Osteocyte (in vitro differentiated cells): Measurements from ENCODE around the gene OPA1. TPM values are rescaled to one million over a fixed set of nuclear protein-coding genes. Genes with fewer than 3 reads are reported as not detected.
A peak's percentile ranks its signal among the peaks of the same experiment; 100 is the strongest.

ENCODE experiments used
- DNase-seq: peaks from one replicate; pipeline ENCODE4 v3.0.0; 2021; ENCODE audit warnings: mixed read lengths; ENCODE audit not compliant: unreplicated experiment; ENCODE audit errors: extremely low spot score
- H3K27ac Mint-ChIP-seq: one replicate; pipeline ENCODE4 v1.8.0; 2021; ENCODE audit warnings: mild to moderate bottlenecking, mixed read lengths; ENCODE audit not compliant: unreplicated experiment
- H3K27me3 Mint-ChIP-seq: one replicate; pipeline ENCODE4 v1.8.0; 2021; ENCODE audit warnings: mixed read lengths; ENCODE audit not compliant: unreplicated experiment
- H3K36me3 Mint-ChIP-seq: one replicate; pipeline ENCODE4 v1.8.0; 2021; ENCODE audit warnings: mixed read lengths; ENCODE audit not compliant: unreplicated experiment
- H3K4me1 Mint-ChIP-seq: one replicate; pipeline ENCODE4 v1.8.0; 2021; ENCODE audit warnings: mixed read lengths; ENCODE audit not compliant: unreplicated experiment
- H3K4me3 Mint-ChIP-seq: one replicate; pipeline ENCODE4 v1.8.0; 2021; ENCODE audit warnings: mild to moderate bottlenecking, moderate library complexity, mixed read lengths; ENCODE audit not compliant: unreplicated experiment
- H3K9me3 Mint-ChIP-seq: one replicate; pipeline ENCODE4 v1.8.0; 2021; ENCODE audit warnings: mixed read lengths; ENCODE audit not compliant: unreplicated experiment
- total RNA-seq: library from RNA; stranded (reverse); gene quantifications from 2 replicates; pipeline ENCODE4 v1.2.1, GENCODE V29; 2021
- TF ChIP-seq, protein P1 (sequence below): fragments of 200-600 bp; sonication (generic); IDR thresholded peaks from 2 replicates; pipeline ENCODE4 v1.5.0; 2021; ENCODE audit warnings: antibody characterized with exemption, mild to moderate bottlenecking, moderate library complexity

The OPA1 gene
- total RNA-seq, 1 donor from 2014 or later = 49.6 TPM

DNA sequence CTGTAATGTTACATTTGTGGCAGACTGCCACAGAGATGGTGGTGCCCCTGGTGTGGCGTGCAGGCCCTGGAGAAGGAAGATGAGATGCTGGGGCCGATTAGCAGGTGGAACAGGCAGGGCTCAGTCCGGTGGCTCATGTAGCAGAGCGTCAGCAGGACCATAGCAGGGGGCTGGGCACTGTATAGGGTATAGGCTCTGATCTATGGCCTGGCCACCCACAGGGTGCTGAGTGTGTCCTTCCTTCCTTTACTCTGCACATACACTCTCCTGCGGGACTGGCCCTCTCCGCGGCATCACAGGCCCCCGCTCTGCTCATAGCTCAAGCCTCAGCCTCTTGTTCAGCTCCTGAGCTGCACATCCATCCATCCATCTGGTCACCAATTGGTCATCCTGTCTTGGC, 143.6 kb downstream of the OPA1 start:
- Mint-ChIP-seq H3K4me3 (no peak overlapping the region), H3K27me3 (peaks cover 42% of the 10 kb centered on the region), H3K4me1 (no peaks in the 10 kb centered on the region), H3K9me3 (no peaks in the 10 kb centered on the region), H3K36me3 (no peaks in the 10 kb centered on the region), H3K27ac (no peak overlapping the region)
- TF ChIP-seq, protein P1, sequence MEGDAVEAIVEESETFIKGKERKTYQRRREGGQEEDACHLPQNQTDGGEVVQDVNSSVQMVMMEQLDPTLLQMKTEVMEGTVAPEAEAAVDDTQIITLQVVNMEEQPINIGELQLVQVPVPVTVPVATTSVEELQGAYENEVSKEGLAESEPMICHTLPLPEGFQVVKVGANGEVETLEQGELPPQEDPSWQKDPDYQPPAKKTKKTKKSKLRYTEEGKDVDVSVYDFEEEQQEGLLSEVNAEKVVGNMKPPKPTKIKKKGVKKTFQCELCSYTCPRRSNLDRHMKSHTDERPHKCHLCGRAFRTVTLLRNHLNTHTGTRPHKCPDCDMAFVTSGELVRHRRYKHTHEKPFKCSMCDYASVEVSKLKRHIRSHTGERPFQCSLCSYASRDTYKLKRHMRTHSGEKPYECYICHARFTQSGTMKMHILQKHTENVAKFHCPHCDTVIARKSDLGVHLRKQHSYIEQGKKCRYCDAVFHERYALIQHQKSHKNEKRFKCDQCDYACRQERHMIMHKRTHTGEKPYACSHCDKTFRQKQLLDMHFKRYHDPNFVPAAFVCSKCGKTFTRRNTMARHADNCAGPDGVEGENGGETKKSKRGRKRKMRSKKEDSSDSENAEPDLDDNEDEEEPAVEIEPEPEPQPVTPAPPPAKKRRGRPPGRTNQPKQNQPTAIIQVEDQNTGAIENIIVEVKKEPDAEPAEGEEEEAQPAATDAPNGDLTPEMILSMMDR = no peak
- DNase-seq = peak; percentile 69

DNA sequence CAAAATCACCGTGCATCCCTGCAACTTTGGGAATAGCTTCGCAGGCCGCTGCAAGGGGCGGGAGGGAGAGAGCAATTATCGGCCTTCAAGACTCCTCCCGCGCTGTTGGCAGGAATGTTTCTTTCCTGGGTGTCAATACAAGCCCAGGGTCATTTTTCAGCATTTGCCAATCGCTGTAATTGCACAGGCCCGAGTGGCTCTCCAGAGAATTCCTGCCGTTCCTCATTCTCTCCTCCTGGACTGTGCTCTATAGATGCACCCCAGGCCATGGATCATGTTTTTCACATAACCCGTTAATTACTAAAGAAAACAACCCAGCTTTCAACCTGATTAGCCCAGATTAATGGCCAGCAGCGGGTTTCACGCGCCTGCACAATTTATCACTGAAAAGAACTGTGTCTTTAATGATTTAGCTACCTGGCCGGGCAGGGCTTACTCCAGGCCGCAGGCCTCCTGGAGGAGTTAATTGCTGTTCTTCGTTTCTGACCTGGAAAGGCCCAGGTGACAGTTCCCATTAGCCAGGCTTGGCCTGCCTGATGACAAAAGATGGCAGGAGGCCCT, 144.3 kb downstream of the OPA1 start:
- Mint-ChIP-seq H3K36me3 (no peaks in the 10 kb centered on the region), H3K4me3 (no peak overlapping the region), H3K9me3 (no peaks in the 10 kb centered on the region), H3K27ac (no peak overlapping the region), H3K27me3 (peaks cover 47% of the 10 kb centered on the region), H3K4me1 (no peaks in the 10 kb centered on the region)
- peak; percentile 68 for DNase-seq
- TF ChIP-seq, protein P1 = no peak

DNA sequence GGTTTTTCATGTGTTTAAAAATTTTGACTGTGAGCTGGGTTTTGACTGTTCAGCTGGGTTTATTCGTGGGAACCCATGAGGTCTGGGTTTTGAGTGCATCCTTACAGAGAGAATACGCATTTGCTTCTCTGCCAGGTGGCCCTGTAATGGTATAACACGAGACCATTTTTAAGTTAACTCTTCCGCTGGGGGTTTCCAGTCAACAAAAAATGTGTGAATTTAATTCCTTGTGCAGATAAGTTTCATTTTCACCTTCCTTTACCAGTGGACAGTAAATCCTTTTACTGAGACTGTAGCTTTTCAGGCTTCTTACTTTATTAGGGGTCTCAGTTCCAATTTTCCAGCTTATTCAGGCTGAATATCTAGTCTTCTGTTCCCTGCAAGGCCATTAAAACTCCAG, 149.6 kb downstream of the OPA1 start:
- no peaks in the 10 kb centered on the region for H3K4me1 Mint-ChIP-seq
- TF ChIP-seq, protein P1 = no peak
- H3K27me3 Mint-ChIP-seq = peaks cover 62% of the 10 kb centered on the region
- H3K36me3 Mint-ChIP-seq = no peaks in the 10 kb centered on the region
- no peaks in the 10 kb centered on the region for H3K9me3 Mint-ChIP-seq
- no peak overlapping the region for H3K27ac Mint-ChIP-seq
- no peak overlapping the region for H3K4me3 Mint-ChIP-seq
- DNase-seq = peak; percentile 5

DNA sequence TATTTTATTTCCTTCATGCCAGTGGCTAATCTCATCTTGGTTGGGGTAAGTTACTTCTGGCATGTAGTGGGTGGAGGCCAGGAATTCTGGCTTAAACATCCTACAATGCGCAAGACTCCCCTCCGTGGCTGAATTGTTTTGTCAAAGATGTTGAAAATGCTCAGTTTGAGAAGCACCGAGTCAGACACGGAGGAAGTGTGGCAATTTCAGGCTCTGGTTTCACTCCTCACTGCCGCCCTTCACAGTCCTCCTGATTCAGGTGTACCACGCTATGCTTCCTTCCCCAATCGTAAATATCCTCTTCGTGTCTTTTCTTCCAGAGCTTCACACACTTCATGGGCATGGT, 150.7 kb downstream of the OPA1 start:
- H3K27me3 Mint-ChIP-seq = peaks cover 72% of the 10 kb centered on the region
- H3K36me3 Mint-ChIP-seq = no peaks in the 10 kb centered on the region
- TF ChIP-seq, protein P1 = no peak
- peak; percentile 32 for DNase-seq
- H3K4me3 Mint-ChIP-seq = no peak overlapping the region
- H3K4me1 Mint-ChIP-seq = no peaks in the 10 kb centered on the region
- no peaks in the 10 kb centered on the region for H3K9me3 Mint-ChIP-seq
- H3K27ac Mint-ChIP-seq = no peak overlapping the region

DNA sequence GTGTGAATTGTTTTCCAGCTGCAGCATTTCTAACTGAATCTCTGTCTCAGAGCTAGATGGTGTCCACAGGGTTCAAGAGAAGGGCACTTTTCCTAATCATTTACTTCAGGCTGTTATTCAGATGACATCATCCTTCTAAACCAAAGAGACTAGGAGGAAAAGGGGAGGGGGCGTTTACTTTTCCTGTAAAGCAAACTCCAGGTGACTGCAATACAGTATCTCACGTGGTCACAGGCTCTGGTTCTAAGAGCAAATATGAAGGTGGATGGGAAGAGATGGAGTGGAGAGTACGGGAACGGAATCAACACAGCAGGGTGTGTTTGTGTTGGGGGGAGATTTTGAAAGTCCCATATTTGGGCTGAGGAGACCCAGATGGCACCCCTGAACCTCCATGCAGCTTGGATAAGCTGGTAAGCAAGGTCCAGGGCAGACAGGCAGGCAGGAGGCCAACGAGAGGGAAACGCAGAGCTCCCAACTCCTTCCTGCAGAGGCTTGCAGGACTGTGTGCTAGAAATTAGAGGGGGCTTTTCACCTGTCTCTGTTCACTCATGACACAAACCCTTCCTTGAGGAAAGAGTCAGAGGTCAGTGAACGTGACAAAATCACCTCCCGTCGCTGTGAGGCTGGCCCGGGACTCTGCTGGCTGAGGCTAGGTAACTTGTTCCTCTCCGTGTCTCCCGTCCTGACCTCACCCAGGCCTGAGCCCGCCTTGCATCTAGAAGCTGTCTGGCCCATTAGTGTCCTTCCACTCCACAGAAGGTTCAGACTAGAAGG, 151.2 kb downstream of the OPA1 start:
- peaks cover 75% of the 10 kb centered on the region for H3K27me3 Mint-ChIP-seq

More for the DNA sequence above, 151.2 kb downstream of the OPA1 start:
- H3K36me3 Mint-ChIP-seq = no peaks in the 10 kb centered on the region
- DNase-seq = peak; percentile 51
- H3K27ac Mint-ChIP-seq = no peak overlapping the region
- TF ChIP-seq, protein P1 = no peak
- no peak overlapping the region for H3K4me3 Mint-ChIP-seq
- no peaks in the 10 kb centered on the region for H3K9me3 Mint-ChIP-seq
- H3K4me1 Mint-ChIP-seq = no peaks in the 10 kb centered on the region
